Suprapubic skin (tissue), 4 donors: ENCODE measurements around the gene AP3B1. TPM values are rescaled to one million over a fixed set of nuclear protein-coding genes. Genes with fewer than 3 reads are reported as not detected.
"Not testable (repeated sequence)": the region's sequence is repeated elsewhere in the genome, so short reads cannot be mapped to it uniquely, and the experiment has no call there.

Experiments used
- DNase-seq, 2 donors: peaks; one replicate each; pipeline ENCODE4 v3.0.0-alpha.2; 2019; ENCODE audit warnings: low spot score in 2 of 2
- H3K27ac ChIP-seq: fragments of 200-600 bp; sonication (generic); one replicate; pipeline ENCODE4 v1.5.1; 2019
- H3K27me3 ChIP-seq: fragments of 200-600 bp; sonication (generic); one replicate; pipeline ENCODE4 v1.5.1; 2019
- H3K36me3 ChIP-seq: fragments of 200-600 bp; sonication (generic); one replicate; pipeline ENCODE4 v1.5.1; 2019
- H3K4me1 ChIP-seq: fragments of 200-600 bp; sonication (generic); one replicate; pipeline ENCODE4 v1.5.1; 2019
- H3K4me3 ChIP-seq: fragments of 200-600 bp; sonication (generic); one replicate; pipeline ENCODE4 v1.5.1; 2019; ENCODE audit warnings: mild to moderate bottlenecking
- H3K9me3 ChIP-seq: fragments of 200-600 bp; sonication (generic); one replicate; pipeline ENCODE4 v1.5.1; 2019
- CTCF ChIP-seq, 2 donors: fragments of 200-600 bp in 1 of 2; fragments of 450-650 bp in 1 of 2; sonication (generic) in 1 of 2; IDR thresholded peaks; one replicate each; pipeline ENCODE4 v1.5.1; 2016 to 2019; ENCODE audit warnings: antibody characterized with exemption in 2 of 2, mild to moderate bottlenecking in 1 of 2, moderate library complexity in 1 of 2
- EP300 ChIP-seq: sonication (generic); formaldehyde crosslinking; IDR thresholded peaks from one replicate; pipeline ENCODE4 v1.6.1; 2017; ENCODE audit warnings: antibody characterized with exemption
- POLR2A ChIP-seq, 2 donors: fragments of 450-650 bp; IDR thresholded peaks; one replicate each; pipeline ENCODE4 v1.6.1; 2017; ENCODE audit warnings: antibody characterized with exemption in 2 of 2, mild to moderate bottlenecking in 2 of 2, moderate library complexity in 2 of 2
- POLR2AphosphoS5 ChIP-seq, 3 donors: sonication (generic); formaldehyde crosslinking; IDR thresholded peaks; one replicate each; pipeline ENCODE4 v1.6.1; 2017; ENCODE audit warnings: antibody characterized with exemption in 3 of 3
- WGBS: methylation state at CpG from one replicate; pipeline ENCODE4 v1.1.5; 2018; 5-methylcytosine and 5-hydroxymethylcytosine counted together
- total RNA-seq, 4 donors: library from RNA; depleted of rRNA; stranded (reverse); fragments of >200 nt; gene quantifications; one replicate each; pipeline ENCODE4 v1.1.0, GENCODE V29; 2016

The AP3B1 gene
- total RNA-seq, 4 donors from 2014 or later: 32.2 to 44.0 (median 33.1) TPM

- TF ChIP-seq POLR2A (IDR thresholded peaks at IDR 0.05) (no peak), EP300 (no peak), CTCF (IDR thresholded peaks at IDR 0.05) (no peak), POLR2AphosphoS5 (IDR thresholded peaks at IDR 0.05) (no peak)
- Histone ChIP-seq H3K4me1 (no peaks in the 10 kb centered on the region), H3K27me3 (no peaks in the 10 kb centered on the region), H3K36me3 (peaks cover 26% of the 10 kb centered on the region), H3K9me3 (no peaks in the 10 kb centered on the region), H3K27ac (no peak overlapping the region), H3K4me3 (no peak overlapping the region)
- no peak for DNase-seq
- WGBS: 77% methylated on average over 4 of the region's 4 CpGs
These were observed 83.4 kb downstream of the AP3B1 start for GRCh38 chr5:78211052-78211451.

- 93% methylated on average over 2 of the region's 2 CpGs for WGBS
- Histone ChIP-seq H3K9me3 (no peaks in the 10 kb centered on the region), H3K27ac (no peak overlapping the region), H3K4me3 (no peak overlapping the region), H3K4me1 (no peaks in the 10 kb centered on the region), H3K36me3 (peaks cover 30% of the 10 kb centered on the region), H3K27me3 (no peaks in the 10 kb centered on the region)
- TF ChIP-seq POLR2AphosphoS5 (IDR thresholded peaks at IDR 0.05) (no peak), CTCF (IDR thresholded peaks at IDR 0.05) (no peak), POLR2A (IDR thresholded peaks at IDR 0.05) (no peak), EP300 (no peak)
- no peak for DNase-seq
These were observed 90.3 kb downstream of the AP3B1 start for GRCh38 chr5:78204241-78204640.

GRCh38 chr5:78203815-78204214, 90.7 kb downstream of the AP3B1 start:
- no peak for TF ChIP-seq POLR2A (IDR thresholded peaks at IDR 0.05)
- TF ChIP-seq CTCF (IDR thresholded peaks at IDR 0.05): no peak
- no peak for TF ChIP-seq EP300
- TF ChIP-seq POLR2AphosphoS5 (IDR thresholded peaks at IDR 0.05): no peak
- Histone ChIP-seq H3K27ac (no peak overlapping the region), H3K27me3 (no peaks in the 10 kb centered on the region), H3K4me3 (no peak overlapping the region), H3K36me3 (peaks cover 30% of the 10 kb centered on the region), H3K4me1 (no peaks in the 10 kb centered on the region), H3K9me3 (no peaks in the 10 kb centered on the region)
- no peak for DNase-seq
- 90% methylated on average over 2 of the region's 2 CpGs for WGBS

- H3K27me3 ChIP-seq: no peaks in the 10 kb centered on the region
- H3K9me3 ChIP-seq: no peaks in the 10 kb centered on the region
- H3K4me3 ChIP-seq: no peak overlapping the region
- H3K4me1 ChIP-seq: no peaks in the 10 kb centered on the region
- H3K27ac ChIP-seq: no peak overlapping the region
- peaks cover 5% of the 10 kb centered on the region for H3K36me3 ChIP-seq
- no peak for DNase-seq
- 85% methylated on average over 1 of the region's 1 CpG for WGBS
- TF ChIP-seq POLR2A (IDR thresholded peaks at IDR 0.05) (no peak), EP300 (no peak), CTCF (IDR thresholded peaks at IDR 0.05) (no peak)
These were observed 104.1 kb downstream of the AP3B1 start for GRCh38 chr5:78190402-78190801.

GRCh38 chr5:78188681-78189080, 105.8 kb downstream of the AP3B1 start:
- H3K4me1 ChIP-seq, H3K36me3 ChIP-seq, H3K27me3 ChIP-seq, H3K4me3 ChIP-seq, H3K27ac ChIP-seq, H3K9me3 ChIP-seq, DNase-seq: not testable (repeated sequence)
- 97% methylated on average over 4 of the region's 4 CpGs for WGBS

- DNase-seq: no peak
- no peaks in the 10 kb centered on the region for H3K9me3 ChIP-seq
- TF ChIP-seq CTCF (IDR thresholded peaks at IDR 0.05) (no peak), POLR2AphosphoS5 (IDR thresholded peaks at IDR 0.05) (no peak), EP300 (no peak), POLR2A (IDR thresholded peaks at IDR 0.05) (no peak)
- no peak overlapping the region for H3K27ac ChIP-seq
- no peaks in the 10 kb centered on the region for H3K36me3 ChIP-seq
- no peak overlapping the region for H3K4me3 ChIP-seq
- no peaks in the 10 kb centered on the region for H3K27me3 ChIP-seq
- no peaks in the 10 kb centered on the region for H3K4me1 ChIP-seq
These were observed 107.3 kb downstream of the AP3B1 start for GRCh38 chr5:78187172-78187571.
